GM19239 (cell line): Measurements from ENCODE around the gene WDR33.
A peak's percentile ranks its signal among the peaks of the same experiment; 100 is the strongest.
"Not testable (repeated sequence)": the region's sequence is repeated elsewhere in the genome, so short reads cannot be mapped to it uniquely, and the experiment has no call there.

Experiments used
- DNase-seq: peaks from one replicate; pipeline ENCODE4 v3.0.0; 2011; ENCODE audit warnings: low spot score; ENCODE audit not compliant: insufficient read length
- FAIRE-seq: peaks from 2 replicates; lab custom pipeline; 2011; peaks lifted over from hg19 to GRCh38; lab: Jason Lieb, UNC

The WDR33 gene

GRCh38 chr2:127810619-127811396 lies at the start of gene WDR33:
WDR33 (minus strand) TSS chr2:127811171; CDS start chr2:127770981, 40,190 bp downstream.
- DNase-seq (peak; percentile 86), FAIRE-seq (peak; percentile 96)

GRCh38 chr2:127860130-127860529 lies 49.2 kb upstream of the WDR33 start:
- no peak for FAIRE-seq
- no peak for DNase-seq

- FAIRE-seq: no peak
Measured at GRCh38 chr2:127859712-127860085, 48.7 kb upstream of the WDR33 start.

GRCh38 chr2:127857265-127857808 lies 46.4 kb upstream of the WDR33 start:
- FAIRE-seq: peak; percentile 72
- no peak for DNase-seq

More at GRCh38 chr2:127859712-127860085, 48.7 kb upstream of the WDR33 start:
- DNase-seq: peak; percentile 47

GRCh38 chr2:127853671-127854070 lies 42.7 kb upstream of the WDR33 start:
- FAIRE-seq (no peak), DNase-seq (no peak)

GRCh38 chr2:127852388-127852787 lies 41.4 kb upstream of the WDR33 start:
- FAIRE-seq: no peak
- no peak for DNase-seq

GRCh38 chr2:127847931-127848330 lies 37.0 kb upstream of the WDR33 start:
- no peak for DNase-seq
- no peak for FAIRE-seq

- DNase-seq (no peak), FAIRE-seq (no peak)
Measured at GRCh38 chr2:127844973-127845372, 34.0 kb upstream of the WDR33 start.

- FAIRE-seq: no peak
- no peak for DNase-seq
Measured at GRCh38 chr2:127843677-127844076, 32.7 kb upstream of the WDR33 start.

- peak; percentile 33 for FAIRE-seq
- DNase-seq: no peak
Measured at GRCh38 chr2:127841466-127842178, 30.7 kb upstream of the WDR33 start.

- DNase-seq (no peak), FAIRE-seq (no peak)
Measured at GRCh38 chr2:127840893-127841292, 29.9 kb upstream of the WDR33 start.

GRCh38 chr2:127834951-127835350 lies 24.0 kb upstream of the WDR33 start:
- no peak for DNase-seq
- no peak for FAIRE-seq

- FAIRE-seq: peak; percentile 100
Measured at GRCh38 chr2:127829845-127830246, 18.9 kb upstream of the WDR33 start.

GRCh38 chr2:127826708-127827107 lies 15.7 kb upstream of the WDR33 start:
- FAIRE-seq, DNase-seq: not testable (repeated sequence)

More at GRCh38 chr2:127829845-127830246, 18.9 kb upstream of the WDR33 start:
- DNase-seq: peak; percentile 66

- no peak for FAIRE-seq
- DNase-seq: no peak
Measured at GRCh38 chr2:127826047-127826446, 15.1 kb upstream of the WDR33 start.

GRCh38 chr2:127820080-127820668 lies 9.2 kb upstream of the WDR33 start:
- FAIRE-seq: peak; percentile 52

GRCh38 chr2:127818794-127819425 lies 7.9 kb upstream of the WDR33 start:
- DNase-seq: no peak
- FAIRE-seq: no peak

More at GRCh38 chr2:127820080-127820668, 9.2 kb upstream of the WDR33 start:
- DNase-seq: no peak

GRCh38 chr2:127818241-127818640 lies 7.3 kb upstream of the WDR33 start:
- FAIRE-seq (no peak), DNase-seq (no peak)

- no peak for FAIRE-seq
- no peak for DNase-seq
Measured at GRCh38 chr2:127814677-127815076, 3.7 kb upstream of the WDR33 start.

GRCh38 chr2:127812441-127812840 lies 1.5 kb upstream of the WDR33 start:
- DNase-seq: not testable (repeated sequence)

More at GRCh38 chr2:127812441-127812840, 1.5 kb upstream of the WDR33 start:
- FAIRE-seq: not testable (repeated sequence)
